A549 (cell line): ENCODE measurements around the gene OTOL1. TPM values are rescaled to one million over a fixed set of nuclear protein-coding genes. Genes with fewer than 3 reads are reported as not detected.

ENCODE experiments used
- ATAC-seq, 2 experiments: fragments of 200-7000 bp in 1 of 2; fragments of >200 bp in 1 of 2; cut with Nextera tagmentation in 1 of 2; cut with Tn5 transposase in 1 of 2; 3 replicates each; pipeline versions ENCODE4 v1.8.0 to v1.9.1; 2018 to 2020; ENCODE audit warnings: mild to moderate bottlenecking in 1 of 2, moderate library complexity in 1 of 2
- CTCF ChIA-PET: fragments of 300-600 bp; sonication (Branson Sonifier 250); formaldehyde crosslinking; extraction: SDS; loops from one replicate; lab custom pipeline; 2021; ENCODE audit warnings: antibody characterized with exemption, inconsistent platforms; lab: Yijun Ruan, JAX
- POLR2A ChIA-PET: fragments of 350-600 bp; formaldehyde crosslinking; extraction: SDS; loops from one replicate; lab custom pipeline; 2021; ENCODE audit warnings: antibody characterized with exemption, inconsistent platforms; lab: Yijun Ruan, JAX
- DNase-seq, 2 experiments: peaks; one replicate each; pipeline versions ENCODE4 v3.0.0 to v3.0.0-alpha.2; 2011 to 2016; ENCODE audit warnings: low read depth in 1 of 2, low spot score in 1 of 2
- FAIRE-seq: peaks from 2 replicates; lab custom pipeline; 2011; peaks lifted over from hg19 to GRCh38; lab: Jason Lieb, UNC
- H3K27ac ChIP-seq, 2 experiments: fragments of >200 bp; sonication (Bioruptor Twin); formaldehyde crosslinking; 3 replicates each; pipeline ENCODE4 v1.5.1; 2016 to 2017
- H3K4me1 ChIP-seq: fragments of >200 bp; sonication (Bioruptor Twin); formaldehyde crosslinking; 3 replicates; pipeline ENCODE4 v1.6.1; 2016
- H3K4me2 ChIP-seq: fragments of >200 bp; sonication (Bioruptor Twin); formaldehyde crosslinking; 3 replicates; pipeline ENCODE4 v1.6.1; 2016
- H3K4me3 ChIP-seq: fragments of >200 bp; sonication (Bioruptor Twin); formaldehyde crosslinking; 3 replicates; pipeline ENCODE4 v1.5.1; 2016
- H3K9me3 ChIP-seq: fragments of >200 bp; sonication (Bioruptor Twin); formaldehyde crosslinking; 3 replicates; pipeline ENCODE4 v1.6.1; 2016
- BHLHE40 ChIP-seq: IDR thresholded peaks from 2 replicates; pipeline ENCODE4 v1.6.1; 2012; ENCODE audit warnings: low read depth, low read length, inconsistent platforms
- CHD2 ChIP-seq: fragments of 150-350 bp; IDR thresholded peaks from 2 replicates; pipeline ENCODE4 v1.6.1; 2014; ENCODE audit warnings: low read length; ENCODE audit not compliant: partially characterized antibody
- CHD4 ChIP-seq: fragments of 200-600 bp; sonication (generic); IDR thresholded peaks from 2 replicates; pipeline ENCODE4 v1.6.1; 2016; ENCODE audit warnings: antibody characterized with exemption, mild to moderate bottlenecking, borderline replicate concordance
- EHF ChIP-seq: fragments of 250-450 bp; sonication (Bioruptor Pico); IDR thresholded peaks from 2 replicates; pipeline ENCODE4 v1.5.0; 2020; ENCODE audit warnings: mild to moderate bottlenecking
- FOSB ChIP-seq: fragments of 250-450 bp; sonication (Bioruptor Pico); IDR thresholded peaks from 2 replicates; pipeline ENCODE4 v1.5.0; 2020; ENCODE audit warnings: mild to moderate bottlenecking, moderate library complexity
- FOXS1 ChIP-seq: fragments of 250-450 bp; sonication (Bioruptor Pico); IDR thresholded peaks from 2 replicates; pipeline ENCODE4 v1.5.0; 2020; ENCODE audit warnings: mild to moderate bottlenecking, moderate library complexity
- HDAC2 ChIP-seq: fragments of 200-600 bp; sonication (generic); IDR thresholded peaks from 2 replicates; pipeline ENCODE4 v1.6.1; 2016
- HOXB13 ChIP-seq: fragments of 250-450 bp; sonication (Bioruptor Pico); IDR thresholded peaks from 2 replicates; pipeline ENCODE4 v1.5.0; 2020; ENCODE audit warnings: low read depth, mild to moderate bottlenecking, moderate library complexity
- KDM5A ChIP-seq: fragments of 200-600 bp; sonication (generic); IDR thresholded peaks from 2 replicates; pipeline ENCODE4 v1.6.1; 2016; ENCODE audit warnings: antibody characterized with exemption, mild to moderate bottlenecking
- MYC ChIP-seq: IDR thresholded peaks from 2 replicates; pipeline ENCODE4 v1.6.1; 2012; ENCODE audit warnings: mild to moderate bottlenecking, inconsistent platforms, low read length, improper control_type of control experiment, borderline replicate concordance
- NPAS2 ChIP-seq: fragments of 250-450 bp; sonication (Bioruptor Pico); IDR thresholded peaks from 2 replicates; pipeline ENCODE4 v1.8.0; 2022; ENCODE audit warnings: mild to moderate bottlenecking, moderate library complexity, borderline replicate concordance
- PHF8 ChIP-seq: fragments of 200-600 bp; sonication (generic); IDR thresholded peaks from 2 replicates; pipeline ENCODE4 v1.6.1; 2016; ENCODE audit warnings: low read depth, mild to moderate bottlenecking, antibody characterized with exemption, moderate library complexity, borderline replicate concordance
- POLR2AphosphoS2 ChIP-seq: conservative IDR thresholded peaks from 2 replicates; pipeline ENCODE4 v1.6.1; 2012; ENCODE audit warnings: low read length, improper control_type of control experiment, inconsistent platforms
- RAD21 ChIP-seq, 2 experiments: fragments of >200 bp in 1 of 2; sonication (Bioruptor Twin) in 1 of 2; formaldehyde crosslinking in 1 of 2; IDR thresholded peaks in 1 of 2; conservative IDR thresholded peaks in 1 of 2; 2 replicates in 1 of 2; 3 replicates in 1 of 2; pipeline ENCODE4 v1.6.1; 2012 to 2018; ENCODE audit warnings: inconsistent platforms in 1 of 2
- RNF2 ChIP-seq: fragments of 200-600 bp; sonication (generic); IDR thresholded peaks from 2 replicates; pipeline ENCODE4 v1.6.1; 2016; ENCODE audit warnings: low read depth, mild to moderate bottlenecking, antibody characterized with exemption, moderate library complexity, borderline replicate concordance
- SMC3 ChIP-seq: fragments of >200 bp; sonication (Bioruptor Twin); formaldehyde crosslinking; IDR thresholded peaks from 3 replicates; pipeline ENCODE4 v1.6.1; 2018; ENCODE audit warnings: inconsistent platforms
- SREBF2 ChIP-seq: fragments of 450-650 bp; IDR thresholded peaks from 2 replicates; pipeline ENCODE4 v1.6.1; 2014; ENCODE audit warnings: mild to moderate bottlenecking, moderate library complexity
- ZC3H11A ChIP-seq: fragments of 450-650 bp; IDR thresholded peaks from 2 replicates; pipeline ENCODE4 v1.6.1; 2014; ENCODE audit warnings: antibody characterized with exemption, mild to moderate bottlenecking
- WGBS: methylation state at CpG from one replicate; pipeline ENCODE4 v1.1.6; 2017; ENCODE audit errors: missing lambda C conversion rate; 5-methylcytosine and 5-hydroxymethylcytosine counted together
- polyA plus RNA-seq, 4 experiments: library from polyadenylated mRNA; depleted of rRNA in 3 of 4; stranded (reverse); fragments of >200 nt; fragmentation: RNase III in 1 of 4; extraction: RNeasy Plus Mini Kit Qiagen cat#74134 plus additional on column Dnase treatment in 1 of 4; gene quantifications; 2 replicates in 3 of 4; 3 replicates in 1 of 4; pipeline ENCODE4 v1.2.3, GENCODE V29; 2011 to 2017
- TF ChIP-seq, protein P1 (sequence below): fragments of >200 bp; sonication (Bioruptor Twin); formaldehyde crosslinking; IDR thresholded peaks from 3 replicates; pipeline ENCODE4 v1.5.1; 2016
- TF ChIP-seq, protein P2 (sequence below): fragments of >200 bp; sonication (Bioruptor Twin); formaldehyde crosslinking; IDR thresholded peaks from 3 replicates; pipeline ENCODE4 v1.6.1; 2016
- TF ChIP-seq, protein P3 (sequence below): fragments of >200 bp; sonication (Bioruptor Twin); formaldehyde crosslinking; IDR thresholded peaks from 2 replicates; pipeline ENCODE4 v1.6.1; 2016

The OTOL1 gene
- polyA plus RNA-seq, 2 of the 4 experiments (the other 2 are of a cell fraction) = not detected

DNA sequence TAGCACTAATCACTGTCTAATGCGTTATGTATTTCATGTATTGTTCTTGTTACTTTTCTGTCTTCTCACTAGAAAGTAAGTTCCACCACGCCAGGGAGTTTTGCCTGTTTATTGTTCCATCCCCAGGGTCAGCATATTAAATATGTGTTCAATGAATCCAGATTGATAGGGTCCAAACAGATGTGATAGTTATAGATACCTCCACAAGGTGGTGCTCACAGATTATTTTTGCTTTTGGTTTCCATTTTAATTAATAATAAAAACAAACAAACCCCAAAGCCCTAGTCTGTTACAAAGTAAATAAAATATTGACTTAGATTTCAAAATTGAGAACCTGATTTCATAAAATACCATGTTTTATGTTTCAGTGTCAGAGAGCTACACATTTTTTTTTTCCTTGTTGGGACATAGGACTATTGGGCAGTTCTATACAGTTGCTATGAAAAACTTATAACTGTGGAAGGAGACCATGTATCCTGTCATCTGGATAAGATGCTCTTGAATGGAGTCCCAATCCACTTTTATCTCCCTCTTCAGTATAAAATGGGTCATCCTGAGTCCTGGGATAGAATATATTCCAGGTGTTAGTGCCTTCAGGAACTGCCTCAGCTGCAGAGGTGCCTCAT is 12.4 kb downstream of the OTOL1 start:
- H3K4me1 ChIP-seq = no peaks in the 10 kb centered on the region
- ChIA-PET POLR2A (no interaction called here), CTCF (interaction anchor here (1.0 kb wide), 1 partner anchor 14 kb away, joined by 5 read pairs; no protein-coding TSS in a partner anchor)
- 8% methylated on average over 2 of the region's 2 CpGs for WGBS
- ATAC-seq (peak in 1 of 2 experiments; percentile 62; a peak in 3 of 6 replicates), DNase-seq (peak; percentile 4 to 6), FAIRE-seq (no peak)
- H3K4me2 ChIP-seq = no peak overlapping the region
- no peak overlapping the region for H3K27ac ChIP-seq
- TF ChIP-seq, protein P1, sequence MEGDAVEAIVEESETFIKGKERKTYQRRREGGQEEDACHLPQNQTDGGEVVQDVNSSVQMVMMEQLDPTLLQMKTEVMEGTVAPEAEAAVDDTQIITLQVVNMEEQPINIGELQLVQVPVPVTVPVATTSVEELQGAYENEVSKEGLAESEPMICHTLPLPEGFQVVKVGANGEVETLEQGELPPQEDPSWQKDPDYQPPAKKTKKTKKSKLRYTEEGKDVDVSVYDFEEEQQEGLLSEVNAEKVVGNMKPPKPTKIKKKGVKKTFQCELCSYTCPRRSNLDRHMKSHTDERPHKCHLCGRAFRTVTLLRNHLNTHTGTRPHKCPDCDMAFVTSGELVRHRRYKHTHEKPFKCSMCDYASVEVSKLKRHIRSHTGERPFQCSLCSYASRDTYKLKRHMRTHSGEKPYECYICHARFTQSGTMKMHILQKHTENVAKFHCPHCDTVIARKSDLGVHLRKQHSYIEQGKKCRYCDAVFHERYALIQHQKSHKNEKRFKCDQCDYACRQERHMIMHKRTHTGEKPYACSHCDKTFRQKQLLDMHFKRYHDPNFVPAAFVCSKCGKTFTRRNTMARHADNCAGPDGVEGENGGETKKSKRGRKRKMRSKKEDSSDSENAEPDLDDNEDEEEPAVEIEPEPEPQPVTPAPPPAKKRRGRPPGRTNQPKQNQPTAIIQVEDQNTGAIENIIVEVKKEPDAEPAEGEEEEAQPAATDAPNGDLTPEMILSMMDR = peak; percentile 46
- TF ChIP-seq BHLHE40 (no peak), SMC3 (0 out of 3 replicates have a peak, but pooled peaks have one; percentile 10), RAD21 (conservative IDR thresholded peaks at IDR 0.05 in 1 of 2, IDR thresholded peaks at IDR 0.05 in 1 of 2) (peak; percentile 55 to 58), HDAC2 (no peak)
- H3K4me3 ChIP-seq = no peak overlapping the region
- H3K9me3 ChIP-seq = no peaks in the 10 kb centered on the region

DNA sequence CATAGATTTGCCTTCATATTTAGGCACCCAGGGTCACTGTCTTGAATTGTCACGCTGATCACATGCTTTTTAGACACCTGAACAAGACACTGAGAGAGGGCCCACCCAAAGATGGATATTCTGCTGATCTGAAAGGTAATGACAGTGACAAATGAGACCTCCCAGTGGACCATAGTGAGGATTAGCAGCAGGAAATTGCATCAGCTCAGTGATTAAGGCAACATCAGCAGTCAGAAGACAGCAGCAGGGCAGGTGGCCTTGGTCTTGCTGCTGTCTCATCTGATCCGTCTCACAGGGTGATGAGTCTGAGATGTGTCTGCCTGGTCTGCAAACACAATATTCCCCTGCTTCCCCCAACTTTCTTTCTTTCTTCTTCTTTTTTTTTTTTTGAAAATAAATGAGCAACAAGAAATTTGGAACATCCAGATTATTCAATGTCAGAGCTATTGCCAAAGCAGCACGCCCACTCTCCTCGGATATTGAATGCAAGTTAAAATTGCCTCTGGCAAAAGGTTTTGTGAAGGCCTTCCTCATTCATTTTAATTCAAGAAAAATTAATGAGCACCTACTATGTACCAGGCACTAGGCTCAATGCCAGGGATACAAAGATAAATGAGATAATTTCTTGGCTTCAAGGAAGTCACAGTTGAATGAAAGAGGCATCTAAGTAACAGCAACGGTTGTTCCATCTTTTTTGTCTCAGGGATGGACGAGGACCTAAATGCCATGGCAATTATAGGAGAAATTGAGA is 14.1 kb downstream of the OTOL1 start:
- H3K9me3 ChIP-seq = no peaks in the 10 kb centered on the region
- H3K4me2 ChIP-seq = no peak overlapping the region
- DNase-seq (no peak), ATAC-seq (no peak), FAIRE-seq (no peak)
- POLR2A ChIA-PET = no interaction called here
- WGBS = 48% methylated on average over 6 of the region's 6 CpGs
- no peaks in the 10 kb centered on the region for H3K4me1 ChIP-seq
- H3K27ac ChIP-seq = no peak overlapping the region
- CTCF ChIA-PET = no interaction called here
- no peak overlapping the region for H3K4me3 ChIP-seq
- TF ChIP-seq RNF2 (no peak), CHD4 (no peak), HOXB13 (CRISPR knock-in tag) (no peak), BHLHE40 (no peak), FOSB (CRISPR knock-in tag) (no peak), HDAC2 (no peak), ZC3H11A (no peak), FOXS1 (CRISPR knock-in tag) (no peak), EHF (CRISPR knock-in tag) (no peak), PHF8 (no peak), NPAS2 (CRISPR knock-in tag) (no peak), KDM5A (no peak), SREBF2 (no peak), RAD21 (conservative IDR thresholded peaks at IDR 0.05 in 1 of 2, IDR thresholded peaks at IDR 0.05 in 1 of 2) (no peak), CHD2 (no peak), MYC (no peak), POLR2AphosphoS2 (no peak)
- TF ChIP-seq, protein P2, sequence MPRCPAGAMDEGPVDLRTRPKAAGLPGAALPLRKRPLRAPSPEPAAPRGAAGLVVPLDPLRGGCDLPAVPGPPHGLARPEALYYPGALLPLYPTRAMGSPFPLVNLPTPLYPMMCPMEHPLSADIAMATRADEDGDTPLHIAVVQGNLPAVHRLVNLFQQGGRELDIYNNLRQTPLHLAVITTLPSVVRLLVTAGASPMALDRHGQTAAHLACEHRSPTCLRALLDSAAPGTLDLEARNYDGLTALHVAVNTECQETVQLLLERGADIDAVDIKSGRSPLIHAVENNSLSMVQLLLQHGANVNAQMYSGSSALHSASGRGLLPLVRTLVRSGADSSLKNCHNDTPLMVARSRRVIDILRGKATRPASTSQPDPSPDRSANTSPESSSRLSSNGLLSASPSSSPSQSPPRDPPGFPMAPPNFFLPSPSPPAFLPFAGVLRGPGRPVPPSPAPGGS = no peak
- TF ChIP-seq, protein P3, sequence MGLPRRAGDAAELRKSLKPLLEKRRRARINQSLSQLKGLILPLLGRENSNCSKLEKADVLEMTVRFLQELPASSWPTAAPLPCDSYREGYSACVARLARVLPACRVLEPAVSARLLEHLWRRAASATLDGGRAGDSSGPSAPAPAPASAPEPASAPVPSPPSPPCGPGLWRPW = no peak
